ENCODE results near the gene GNPAT. TPM values are rescaled to one million over a fixed set of nuclear protein-coding genes. Genes with fewer than 3 reads are reported as not detected.

Gene GNPAT
- total RNA-seq, 1 experiment from 2014 or later = 73.7 TPM

DNA sequence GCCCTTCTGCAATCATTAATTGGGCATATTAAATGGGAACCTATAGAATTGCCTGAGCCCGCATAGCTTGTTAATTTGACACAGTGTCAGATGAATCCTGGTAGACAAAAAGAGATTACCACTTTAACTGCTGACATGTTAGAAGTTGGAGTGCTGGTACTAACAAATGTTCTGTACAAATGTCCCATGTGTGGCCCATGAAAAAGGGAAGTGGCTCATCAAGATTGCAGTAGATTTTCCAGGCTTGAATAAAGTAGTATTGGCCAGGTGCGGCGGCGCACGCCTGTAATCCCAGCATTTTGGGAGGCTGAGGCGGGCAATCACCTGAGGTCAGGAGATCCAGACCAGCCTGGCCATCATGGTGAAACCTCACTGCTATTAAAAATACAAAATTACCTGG lies 45.6 kb downstream of the GNPAT start:
- DNase-seq (ENCODE audit: low spot score) = no peak
- Histone ChIP-seq H3K4me3 (ENCODE audit: low read depth, low read length, poor library complexity, severe bottlenecking) (no peak overlapping the region), H3K36me3 (ENCODE audit: insufficient read depth, low read length, poor library complexity, severe bottlenecking) (no peaks in the 10 kb centered on the region), H3K27ac (ENCODE audit: low read depth, low read length, poor library complexity, severe bottlenecking) (no peak overlapping the region), H3K9me3 (ENCODE audit: low read depth, low read length, poor library complexity, severe bottlenecking) (no peaks in the 10 kb centered on the region), H3K4me1 (ENCODE audit: insufficient read depth, low read length, poor library complexity, severe bottlenecking) (no peaks in the 10 kb centered on the region), H3K27me3 (replicated peaks; ENCODE audit: insufficient read depth, low read depth, low read length, poor library complexity) (no peaks in the 10 kb centered on the region)
- TF ChIP-seq EZH2 (IDR thresholded peaks at IDR 0.05; ENCODE audit: borderline replicate concordance, low read depth, low read length, poor library complexity, severe bottlenecking) = no peak
- TF ChIP-seq, protein P1, sequence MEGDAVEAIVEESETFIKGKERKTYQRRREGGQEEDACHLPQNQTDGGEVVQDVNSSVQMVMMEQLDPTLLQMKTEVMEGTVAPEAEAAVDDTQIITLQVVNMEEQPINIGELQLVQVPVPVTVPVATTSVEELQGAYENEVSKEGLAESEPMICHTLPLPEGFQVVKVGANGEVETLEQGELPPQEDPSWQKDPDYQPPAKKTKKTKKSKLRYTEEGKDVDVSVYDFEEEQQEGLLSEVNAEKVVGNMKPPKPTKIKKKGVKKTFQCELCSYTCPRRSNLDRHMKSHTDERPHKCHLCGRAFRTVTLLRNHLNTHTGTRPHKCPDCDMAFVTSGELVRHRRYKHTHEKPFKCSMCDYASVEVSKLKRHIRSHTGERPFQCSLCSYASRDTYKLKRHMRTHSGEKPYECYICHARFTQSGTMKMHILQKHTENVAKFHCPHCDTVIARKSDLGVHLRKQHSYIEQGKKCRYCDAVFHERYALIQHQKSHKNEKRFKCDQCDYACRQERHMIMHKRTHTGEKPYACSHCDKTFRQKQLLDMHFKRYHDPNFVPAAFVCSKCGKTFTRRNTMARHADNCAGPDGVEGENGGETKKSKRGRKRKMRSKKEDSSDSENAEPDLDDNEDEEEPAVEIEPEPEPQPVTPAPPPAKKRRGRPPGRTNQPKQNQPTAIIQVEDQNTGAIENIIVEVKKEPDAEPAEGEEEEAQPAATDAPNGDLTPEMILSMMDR (conservative IDR thresholded peaks at IDR 0.05; ENCODE audit: low read depth, low read length) = no peak
- ChIA-PET POLR2A (ENCODE audit: low non-redundant PET) (no interaction called here), CTCF (no interaction called here)
- BruUV-seq (replicated peaks) = no TSS peak
- intact Hi-C loops (cut with micrococcal nuclease; ENCODE audit: unreplicated experiment) = no loop called here

DNA sequence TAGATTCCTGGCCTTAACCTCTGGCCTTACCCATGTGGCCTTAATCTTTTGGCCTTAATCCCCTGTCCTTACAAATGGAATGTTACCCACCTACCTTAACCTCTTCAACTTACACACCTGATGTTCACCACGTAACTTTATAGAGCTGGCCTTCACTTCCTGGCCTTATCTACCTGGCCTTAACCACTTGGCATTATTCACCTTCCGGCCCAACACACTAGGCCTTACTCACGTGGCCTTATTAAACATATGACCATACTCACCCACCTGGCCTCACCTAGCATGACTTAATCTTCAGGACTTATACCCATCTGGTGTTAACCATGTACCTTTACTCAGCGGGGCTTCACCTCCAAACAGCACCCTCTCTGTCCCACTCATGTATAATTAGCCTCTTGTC lies 54.9 kb downstream of the GNPAT start:
- intact Hi-C loops (cut with micrococcal nuclease; ENCODE audit: unreplicated experiment) = no loop called here
- H3K36me3 ChIP-seq (ENCODE audit: insufficient read depth, low read length, poor library complexity, severe bottlenecking) = no peaks in the 10 kb centered on the region
- H3K27ac ChIP-seq (ENCODE audit: low read depth, low read length, poor library complexity, severe bottlenecking) = no peak overlapping the region
- no peak overlapping the region for H3K4me3 ChIP-seq (ENCODE audit: low read depth, low read length, poor library complexity, severe bottlenecking)
- DNase-seq (ENCODE audit: low spot score) = no peak
- POLR2A ChIA-PET (ENCODE audit: low non-redundant PET) = no interaction called here
- CTCF ChIA-PET = no interaction called here
- no peaks in the 10 kb centered on the region for H3K4me1 ChIP-seq (ENCODE audit: insufficient read depth, low read length, poor library complexity, severe bottlenecking)
- BruUV-seq (replicated peaks) = no TSS peak
- no peaks in the 10 kb centered on the region for H3K27me3 ChIP-seq (replicated peaks; ENCODE audit: insufficient read depth, low read depth, low read length, poor library complexity)
- TF ChIP-seq, protein P1 (conservative IDR thresholded peaks at IDR 0.05; ENCODE audit: low read depth, low read length) = no peak
- no peak for TF ChIP-seq EZH2 (IDR thresholded peaks at IDR 0.05; ENCODE audit: borderline replicate concordance, low read depth, low read length, poor library complexity, severe bottlenecking)
- H3K9me3 ChIP-seq (ENCODE audit: low read depth, low read length, poor library complexity, severe bottlenecking) = no peaks in the 10 kb centered on the region

DNA sequence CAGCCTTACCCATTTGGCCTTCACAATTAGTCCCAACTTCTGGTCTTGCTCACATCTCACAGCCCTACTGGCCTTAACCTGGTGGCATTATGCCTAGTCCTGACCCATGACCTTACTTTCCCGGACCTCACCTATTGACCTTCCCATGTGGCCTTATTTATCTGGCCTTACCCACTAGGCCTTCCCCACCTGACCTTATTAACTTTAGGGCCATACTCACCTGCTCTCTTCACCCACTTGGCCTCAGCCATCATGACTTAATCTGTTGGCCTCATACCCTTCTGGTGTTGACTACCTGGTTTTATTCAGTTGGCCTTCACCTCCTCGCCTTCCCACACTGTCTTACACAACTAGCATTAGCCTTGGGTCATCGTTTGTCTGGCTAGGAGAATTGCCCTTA lies 61.0 kb downstream of the GNPAT start:
- intact Hi-C loops (cut with micrococcal nuclease; ENCODE audit: unreplicated experiment) = no loop called here
- Histone ChIP-seq H3K4me1 (ENCODE audit: insufficient read depth, low read length, poor library complexity, severe bottlenecking) (no peaks in the 10 kb centered on the region), H3K27me3 (replicated peaks; ENCODE audit: insufficient read depth, low read depth, low read length, poor library complexity) (no peaks in the 10 kb centered on the region), H3K36me3 (ENCODE audit: insufficient read depth, low read length, poor library complexity, severe bottlenecking) (no peaks in the 10 kb centered on the region), H3K9me3 (ENCODE audit: low read depth, low read length, poor library complexity, severe bottlenecking) (no peaks in the 10 kb centered on the region), H3K4me3 (ENCODE audit: low read depth, low read length, poor library complexity, severe bottlenecking) (no peak overlapping the region), H3K27ac (ENCODE audit: low read depth, low read length, poor library complexity, severe bottlenecking) (no peak overlapping the region)
- CTCF ChIA-PET = no interaction called here
- no peak for TF ChIP-seq EZH2 (IDR thresholded peaks at IDR 0.05; ENCODE audit: borderline replicate concordance, low read depth, low read length, poor library complexity, severe bottlenecking)
- TF ChIP-seq, protein P1 (conservative IDR thresholded peaks at IDR 0.05; ENCODE audit: low read depth, low read length) = no peak
- BruUV-seq (replicated peaks) = no TSS peak
- POLR2A ChIA-PET (ENCODE audit: low non-redundant PET) = no interaction called here
- no peak for DNase-seq (ENCODE audit: low spot score)
